H1 (cell line): Measurements from ENCODE around the gene VPS13D. TPM values are rescaled to one million over a fixed set of nuclear protein-coding genes. Genes with fewer than 3 reads are reported as not detected.

ENCODE experiments used
- CBX5 ChIP-seq: fragments of 300-800, 300-1000 bp; sonication (generic); IDR thresholded peaks from 2 replicates; pipeline ENCODE4 v1.7.1; 2016; ENCODE audit warnings: antibody characterized with exemption, low read length, low read depth
- GABPA ChIP-seq: IDR thresholded peaks from 2 replicates; pipeline ENCODE4 v1.6.1; 2011; ENCODE audit warnings: mild to moderate bottlenecking, low read length, moderate library complexity, borderline replicate concordance; ENCODE audit not compliant: insufficient read depth
- GTF2F1 ChIP-seq: IDR thresholded peaks from 2 replicates; pipeline ENCODE4 v1.6.1; 2012; ENCODE audit warnings: low read depth, low read length, improper control_type of control experiment, borderline replicate concordance
- NRF1 ChIP-seq: IDR thresholded peaks from 2 replicates; pipeline ENCODE4 v1.6.1; 2011; ENCODE audit warnings: mild to moderate bottlenecking, low read depth, low read length, improper control_type of control experiment
- PHF8 ChIP-seq: fragments of 200-600 bp; sonication (generic); conservative IDR thresholded peaks from 2 replicates; pipeline ENCODE4 v1.7.1; 2012; ENCODE audit warnings: low read depth, mild to moderate bottlenecking, inconsistent platforms, low read length, moderate library complexity
- SIX5 ChIP-seq: IDR thresholded peaks from 2 replicates; pipeline ENCODE4 v1.6.1; 2011; ENCODE audit warnings: mild to moderate bottlenecking, low read depth, low read length
- polyA plus RNA-seq, 7 experiments: library from polyadenylated mRNA; depleted of rRNA in 3 of 7; stranded (reverse) in 5 of 7; unstranded in 2 of 7; fragments of >200 nt in 5 of 7; fragments of 200-250 nt in 2 of 7; gene quantifications; 1 replicate in 5 of 7; 2 replicates in 1 of 7; 4 replicates in 1 of 7; pipeline versions ENCODE4 v1.2.1 to v1.2.3, GENCODE V29; 2011 to 2013; ENCODE audit warnings: missing spikeins in 2 of 7, mixed read lengths in 2 of 7
- total RNA-seq: library from RNA; stranded (reverse); fragmentation: NEBNext Ultra II Directional; extraction: Animal tissue kit (Norgen Biotek cat#: 25700); gene quantifications from 2 replicates; pipeline ENCODE4 v1.2.1, GENCODE V29; 2021

Gene VPS13D
- total and polyA plus RNA-seq, 2 of the 8 experiments (the other 6 are each of a cell fraction or from before 2014, with no cell fraction given) = 10.9 to 31.2 TPM

GRCh38 chr1:12342401-12343003, 112.7 kb downstream of the VPS13D start (continued):
- TF ChIP-seq GABPA (no peak), SIX5 (no peak), NRF1 (no peak), CBX5 (no peak), PHF8 (no peak), GTF2F1 (no peak)
- TF ChIP-seq, all 59 proteins: peak for 0
